IMR-90 (cell line): Measurements from ENCODE around the gene CNKSR2. TPM values are rescaled to one million over a fixed set of nuclear protein-coding genes. Genes with fewer than 3 reads are reported as not detected.

Experiments
- ATAC-seq: fragments of 200-7000 bp; cut with Tn5 transposase; 2 replicates; pipeline ENCODE4 v1.9.1; 2020; ENCODE audit warnings: low read depth, mild to moderate bottlenecking, moderate library complexity
- BruUV-seq: library from RNA; stranded (reverse); fragments of 400-500 nt; replicated peaks from 2 replicates; lab custom pipeline; 2021; lab: Mats Ljungman, UMichigan
- CTCF ChIA-PET: fragments of 300-600 bp; formaldehyde crosslinking; extraction: SDS; loops from one replicate; lab custom pipeline; 2021; ENCODE audit warnings: antibody characterized with exemption; lab: Yijun Ruan, JAX
- POLR2A ChIA-PET: fragments of 300-600 bp; sonication (Branson Sonifier 250); formaldehyde crosslinking; loops from one replicate; lab custom pipeline; 2022; ENCODE audit warnings: antibody characterized with exemption; ENCODE audit not compliant: unreplicated experiment; lab: Charles Lee
- DNase-seq: peaks from one replicate; pipeline ENCODE4 v3.0.0; 2013
- H2AFZ ChIP-seq: replicated peaks from 2 replicates; pipeline ENCODE3; 2013; ENCODE audit warnings: low read length, mild to moderate bottlenecking; ENCODE audit not compliant: poor library complexity
- H2AK5ac ChIP-seq: 2 replicates; pipeline ENCODE4 v1.6.1; 2013; ENCODE audit warnings: low read depth, low read length, inconsistent platforms
- H2AK9ac ChIP-seq: replicated peaks from 2 replicates; pipeline ENCODE3; 2013; ENCODE audit warnings: mild to moderate bottlenecking, low read depth, low read length, moderate library complexity; ENCODE audit not compliant: poor library complexity
- H2BK120ac ChIP-seq: 2 replicates; pipeline ENCODE4 v1.6.1; 2013; ENCODE audit warnings: low read depth, low read length, inconsistent platforms
- H2BK15ac ChIP-seq: 3 replicates; pipeline ENCODE4 v1.6.1; 2013; ENCODE audit warnings: low read depth, low read length, inconsistent platforms
- H2BK20ac ChIP-seq: 2 replicates; pipeline ENCODE4 v1.6.1; 2013; ENCODE audit warnings: low read depth, mild to moderate bottlenecking, inconsistent platforms, low read length, moderate library complexity
- H2BK5ac ChIP-seq: 2 replicates; pipeline ENCODE4 v1.6.1; 2013; ENCODE audit warnings: mild to moderate bottlenecking, low read depth, low read length, inconsistent platforms; ENCODE audit not compliant: poor library complexity, severe bottlenecking
- H3K14ac ChIP-seq: replicated peaks from 2 replicates; pipeline ENCODE4 v1.6.1; 2013; ENCODE audit warnings: low read depth, low read length, inconsistent platforms
- H3K18ac ChIP-seq: 2 replicates; pipeline ENCODE4 v1.6.1; 2013; ENCODE audit warnings: low read depth, low read length, control low read depth
- H3K23ac ChIP-seq: 2 replicates; pipeline ENCODE4 v1.6.1; 2013; ENCODE audit warnings: low read depth, low read length, inconsistent platforms
- H3K27ac ChIP-seq: 2 replicates; pipeline ENCODE4 v1.5.1; 2013; ENCODE audit warnings: mild to moderate bottlenecking, control low read depth, low read length; ENCODE audit not compliant: insufficient read depth
- H3K27me3 ChIP-seq: 2 replicates; pipeline ENCODE4 v1.6.1; 2013; ENCODE audit warnings: low read length; ENCODE audit not compliant: control insufficient read depth, insufficient read depth
- H3K36me3 ChIP-seq: 2 replicates; pipeline ENCODE4 v1.6.1; 2013; ENCODE audit warnings: low read length, mixed read lengths; ENCODE audit not compliant: control insufficient read depth, insufficient read depth
- H3K4ac ChIP-seq: 2 replicates; pipeline ENCODE4 v1.6.1; 2013; ENCODE audit warnings: low read depth, low read length, inconsistent platforms
- H3K4me1 ChIP-seq: 2 replicates; pipeline ENCODE4 v1.6.1; 2013; ENCODE audit warnings: low read length, mixed read lengths; ENCODE audit not compliant: control insufficient read depth, insufficient read depth
- H3K4me2 ChIP-seq: 2 replicates; pipeline ENCODE4 v1.6.1; 2013; ENCODE audit warnings: low read depth, mild to moderate bottlenecking, control low read depth, low read length, moderate library complexity
- H3K4me3 ChIP-seq: 2 replicates; pipeline ENCODE4 v1.5.1; 2013; ENCODE audit warnings: low read depth, mild to moderate bottlenecking, control low read depth, low read length, moderate library complexity; ENCODE audit not compliant: insufficient read depth
- H3K56ac ChIP-seq: 2 replicates; pipeline ENCODE4 v1.6.1; 2013; ENCODE audit warnings: low read length, inconsistent platforms; ENCODE audit not compliant: insufficient read depth; ENCODE audit errors: extremely low read depth
- H3K79me1 ChIP-seq, 2 experiments: 2 replicates each; pipeline ENCODE4 v1.6.1; 2013; ENCODE audit warnings: low read length in 2 of 2, inconsistent platforms in 1 of 2, low read depth in 1 of 2
- H3K9ac ChIP-seq: 2 replicates; pipeline ENCODE4 v1.6.1; 2013; ENCODE audit warnings: low read depth, low read length, control low read depth
- H3K9me1 ChIP-seq: 2 replicates; pipeline ENCODE4 v1.6.1; 2013; ENCODE audit warnings: low read length, inconsistent platforms; ENCODE audit not compliant: insufficient read depth
- H3K9me3 ChIP-seq: 2 replicates; pipeline ENCODE4 v1.6.1; 2013; ENCODE audit warnings: low read length; ENCODE audit not compliant: control insufficient read depth, insufficient read depth
- H4K20me1 ChIP-seq: 2 replicates; pipeline ENCODE4 v1.6.1; 2013; ENCODE audit warnings: low read length, inconsistent platforms; ENCODE audit not compliant: insufficient read depth
- H4K5ac ChIP-seq: 2 replicates; pipeline ENCODE4 v1.6.1; 2013; ENCODE audit warnings: mild to moderate bottlenecking, low read depth, low read length, control low read depth
- H4K8ac ChIP-seq, 2 experiments: 2 replicates each; pipeline ENCODE4 v1.6.1; 2013; ENCODE audit warnings: low read depth in 2 of 2, low read length in 2 of 2, control low read depth in 1 of 2, inconsistent platforms in 1 of 2
- H4K91ac ChIP-seq: 2 replicates; pipeline ENCODE4 v1.6.1; 2013; ENCODE audit warnings: low read depth, low read length, inconsistent platforms; ENCODE audit not compliant: insufficient read depth
- MAFK ChIP-seq: IDR thresholded peaks from 2 replicates; pipeline ENCODE4 v1.6.1; 2012; ENCODE audit warnings: low read depth, low read length, improper control_type of control experiment
- POLR2A ChIP-seq: IDR thresholded peaks from 2 replicates; pipeline ENCODE4 v1.6.1; 2012; ENCODE audit warnings: mild to moderate bottlenecking, low read depth, low read length
- RAD21 ChIP-seq: IDR thresholded peaks from 2 replicates; pipeline ENCODE4 v1.6.1; 2012; ENCODE audit warnings: low read length, improper control_type of control experiment
- WGBS, 2 experiments: methylation state at CpG; one replicate each; pipeline versions ENCODE4 v1.1.5 to v1.1.7; 2013; ENCODE audit warnings: missing lambda C conversion rate in 2 of 2; ENCODE audit not compliant: insufficient read length in 1 of 2; ENCODE audit errors: extremely low coverage in 2 of 2; 5-methylcytosine and 5-hydroxymethylcytosine counted together
- dilution Hi-C: fragments of 300-500 bp; cut with HindIII; formaldehyde crosslinking; loops from one replicate; pipeline ENCODE4 v1.14.3; 2018; ENCODE audit warnings: low sequenced_read_pairs; ENCODE audit not compliant: unreplicated experiment
- in situ Hi-C: fragments of 300-500 bp; cut with MboI; formaldehyde crosslinking; loops from 3 replicates; pipeline ENCODE4 v1.14.3; 2019; ENCODE audit warnings: low sequenced_read_pairs, inconsistent platforms, mixed read lengths
- intact Hi-C: fragments of 100-400 bp; cut with micrococcal nuclease; formaldehyde crosslinking; loops from 2 replicates; pipeline ENCODE4 v1.10.0; 2022
- polyA plus RNA-seq, 3 experiments: library from polyadenylated mRNA; depleted of rRNA; stranded (reverse); fragments of >200 nt; gene quantifications; 2 replicates each; pipeline ENCODE4 v1.2.3, GENCODE V29; 2012; ENCODE audit warnings: low replicate concordance in 1 of 3
- total RNA-seq: library from RNA; depleted of rRNA; stranded (reverse); fragments of >200 nt; gene quantifications from 2 replicates; pipeline ENCODE4 v1.2.3, GENCODE V29; 2012

CNKSR2 gene
- total and polyA plus RNA-seq, 2 of the 4 experiments (the other 2 are of a cell fraction): 0.14 to 0.90 TPM

DNA sequence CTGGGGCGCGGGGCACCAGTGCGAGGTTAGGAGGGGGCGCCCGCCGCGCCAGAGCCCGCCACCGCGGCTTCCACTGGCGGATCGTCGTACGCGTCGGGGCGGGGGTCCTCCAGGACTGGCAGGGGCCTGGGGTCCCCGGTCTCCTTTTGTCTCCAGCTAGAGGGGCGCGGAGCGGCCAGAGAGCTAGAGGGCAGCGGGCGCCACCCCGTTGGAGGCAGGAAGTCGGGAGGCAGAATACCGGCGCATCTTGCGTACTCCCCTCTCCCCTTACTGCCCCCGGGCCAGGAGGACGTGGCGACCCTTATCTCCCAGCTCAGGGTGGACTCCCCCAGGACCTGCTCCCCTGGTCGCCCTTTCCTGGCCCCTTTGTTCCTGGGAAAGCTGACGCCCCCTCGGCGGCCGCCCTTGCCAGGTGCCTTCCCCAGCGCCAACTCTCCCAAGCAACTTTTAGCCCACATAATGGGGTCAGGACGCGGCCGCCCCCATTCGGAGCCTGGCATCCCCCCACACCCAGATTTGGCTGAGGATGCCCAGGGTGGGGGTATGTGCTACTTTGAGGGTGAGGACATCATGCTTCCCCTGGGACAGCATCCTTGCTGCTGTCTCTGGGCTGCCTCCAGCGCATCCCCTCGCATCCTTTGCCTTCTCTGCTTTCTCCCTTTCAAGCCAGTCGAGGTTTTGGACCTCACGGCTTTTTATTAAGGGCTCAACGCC lies 933 bp downstream of the CNKSR2 start:
- no peak for TF ChIP-seq RAD21
- no peak for TF ChIP-seq MAFK
- TF ChIP-seq POLR2A: no peak
- Histone ChIP-seq H3K27ac (no peak overlapping the region), H4K8ac (no peak overlapping the region), H2BK20ac (no peak overlapping the region), H3K9me3 (no peaks in the 10 kb centered on the region; the same call in 1 of the 2 replicates), H3K36me3 (no peaks in the 10 kb centered on the region), H3K4me1 (no peaks in the 10 kb centered on the region), H2AK5ac (no peak overlapping the region), H3K4me2 (peak overlapping the region; percentile 79), H2BK120ac (no peak overlapping the region), H3K79me1 (no peaks in the 10 kb centered on the region), H4K91ac (no peak overlapping the region), H2BK5ac (no peak overlapping the region), H3K4me3 (peak overlapping the region; percentile 60), H3K18ac (no peak overlapping the region), H3K4ac (no peak overlapping the region), H3K9me1 (no peaks in the 10 kb centered on the region), H2AFZ (peak overlapping the region; percentile 79), H4K20me1 (no peaks in the 10 kb centered on the region), H2BK15ac (no peak overlapping the region), H3K9ac (no peak overlapping the region), H3K56ac (no peak overlapping the region), H4K5ac (no peak overlapping the region), H3K27me3 (peaks cover 18% of the 10 kb centered on the region), H3K14ac (no peak overlapping the region), H2AK9ac (peak overlapping the region; percentile 78), H3K23ac (no peak overlapping the region)
- in situ Hi-C loops: no loop called here
- ChIA-PET CTCF (no interaction called here), POLR2A (no interaction called here)
- DNase-seq (no peak), ATAC-seq (no peak)
- dilution Hi-C loops: no loop called here
- 19% methylated on average over 5 of the region's 46 CpGs; no CpG with 5 or more reads in 1 of the 2 experiments for WGBS, 2 experiments
- intact Hi-C loops: loop anchor here (10.0 kb wide), 1 partner anchor 840 kb away; no protein-coding TSS in a partner anchor
- no TSS peak for BruUV-seq
